Natural killer cell (primary cell): Measurements from ENCODE around the gene ATP6V0E2. TPM values are rescaled to one million over a fixed set of nuclear protein-coding genes. Genes with fewer than 3 reads are reported as not detected.

Experiments used
- ATAC-seq, 3 donors: fragments of 150-1000 bp in 2 of 3; fragments of 200-7000 bp in 1 of 3; cut with Tn5 transposase; 1 replicate in 1 of 3; 2 replicates in 2 of 3; pipeline ENCODE4 v1.10.0; 2021; ENCODE audit warnings: mild to moderate bottlenecking in 2 of 3, moderate library complexity in 2 of 3
- DNase-seq, 2 donors: peaks; one replicate each; pipeline versions ENCODE4 v3.0.0 to v3.0.0-alpha.2; 2013 to 2021; ENCODE audit warnings: mixed read lengths in 1 of 2
- H3K27ac ChIP-seq: one replicate; pipeline ENCODE4 v1.5.1; 2013; ENCODE audit warnings: mild to moderate bottlenecking, low read length
- H3K27me3 ChIP-seq: one replicate; pipeline ENCODE4 v1.6.1; 2013; ENCODE audit warnings: low read length; ENCODE audit not compliant: control insufficient read depth, insufficient read depth
- H3K36me3 ChIP-seq: one replicate; pipeline ENCODE4 v1.6.1; 2013; ENCODE audit warnings: low read length; ENCODE audit not compliant: control insufficient read depth, insufficient read depth
- H3K4me1 ChIP-seq: one replicate; pipeline ENCODE4 v1.6.1; 2013; ENCODE audit warnings: low read length; ENCODE audit not compliant: control insufficient read depth, insufficient read depth
- H3K4me3 ChIP-seq: one replicate; pipeline ENCODE4 v1.5.1; 2013; ENCODE audit warnings: low read length
- H3K9me3 ChIP-seq: one replicate; pipeline ENCODE4 v1.6.1; 2013; ENCODE audit warnings: low read length; ENCODE audit not compliant: control insufficient read depth, insufficient read depth
- H3K27ac Mint-ChIP-seq, 2 donors: one replicate each; pipeline ENCODE4 v1.8.0; 2022; ENCODE audit warnings: mild to moderate bottlenecking in 2 of 2, mixed read lengths in 2 of 2, moderate library complexity in 1 of 2
- H3K27me3 Mint-ChIP-seq, 2 donors: one replicate each; pipeline ENCODE4 v1.8.0; 2022; ENCODE audit warnings: low read depth in 2 of 2, mixed read lengths in 2 of 2
- H3K36me3 Mint-ChIP-seq: one replicate; pipeline ENCODE4 v1.8.0; 2022; ENCODE audit warnings: mixed read lengths
- H3K4me1 Mint-ChIP-seq, 2 donors: one replicate each; pipeline ENCODE4 v1.8.0; 2022; ENCODE audit warnings: mixed read lengths in 2 of 2
- H3K4me3 Mint-ChIP-seq: one replicate; pipeline ENCODE4 v1.8.0; 2022; ENCODE audit warnings: mild to moderate bottlenecking, moderate library complexity, mixed read lengths
- H3K9me3 Mint-ChIP-seq, 2 donors: one replicate each; pipeline ENCODE4 v1.8.0; 2022; ENCODE audit warnings: mixed read lengths in 2 of 2
- CTCF ChIP-seq: fragments of 200-600 bp; IDR thresholded peaks from one replicate; pipeline ENCODE4 v1.8.0; 2022; ENCODE audit warnings: antibody characterized with exemption
- WGBS: methylation state at CpG from one replicate; pipeline ENCODE4 v1.1.7; 2013; ENCODE audit warnings: missing lambda C conversion rate; ENCODE audit not compliant: insufficient coverage; 5-methylcytosine and 5-hydroxymethylcytosine counted together
- intact Hi-C: fragments of 100-400 bp; cut with micrococcal nuclease; formaldehyde crosslinking; loops from one replicate; pipeline ENCODE4 v1.14.2; 2022
- total RNA-seq, 4 donors: library from RNA; stranded (reverse); fragments of 120-200 nt in 1 of 4; gene quantifications; one replicate each; pipeline versions ENCODE4 v1.2.3 to v1.2.4, GENCODE V29; 2013 to 2022

The ATP6V0E2 gene
- total RNA-seq, 3 donors from 2014 or later (not counting 1 experiment from before 2014, with no cell fraction given): 23.2 to 39.4 (median 34.9) TPM

- no peaks in the 10 kb centered on the region for H3K9me3 ChIP-seq
- no peak overlapping the region for H3K27ac ChIP-seq
- peaks cover 53 to 63% of the 10 kb centered on the region in 2 donors for H3K4me1 Mint-ChIP-seq
- ATAC-seq (no peak), DNase-seq (peak in 1 of 2 donors; percentile 56)
- peak overlapping the region; percentile 28 for H3K4me3 Mint-ChIP-seq
- H3K27me3 ChIP-seq: no peaks in the 10 kb centered on the region
- peaks cover 77% of the 10 kb centered on the region for H3K4me1 ChIP-seq
- no peak for TF ChIP-seq CTCF
- no peaks in the 10 kb centered on the region for H3K27me3 Mint-ChIP-seq
- intact Hi-C loops: loop anchor here (5.0 kb wide), 1 partner anchor 34 kb away; the partner anchor contains the start of gene ZNF862
- peak overlapping the region in 1 of 2 donors; percentile 70 for H3K27ac Mint-ChIP-seq
- no peaks in the 10 kb centered on the region for H3K36me3 Mint-ChIP-seq
- no peaks in the 10 kb centered on the region for H3K36me3 ChIP-seq
- WGBS: 69% methylated on average over 12 of the region's 12 CpGs
- no peaks in the 10 kb centered on the region for H3K9me3 Mint-ChIP-seq
- H3K4me3 ChIP-seq: no peak overlapping the region
Measured at GRCh38 chr7:149870701-149871483, 2.9 kb upstream of the ATP6V0E2 start.

DNA sequence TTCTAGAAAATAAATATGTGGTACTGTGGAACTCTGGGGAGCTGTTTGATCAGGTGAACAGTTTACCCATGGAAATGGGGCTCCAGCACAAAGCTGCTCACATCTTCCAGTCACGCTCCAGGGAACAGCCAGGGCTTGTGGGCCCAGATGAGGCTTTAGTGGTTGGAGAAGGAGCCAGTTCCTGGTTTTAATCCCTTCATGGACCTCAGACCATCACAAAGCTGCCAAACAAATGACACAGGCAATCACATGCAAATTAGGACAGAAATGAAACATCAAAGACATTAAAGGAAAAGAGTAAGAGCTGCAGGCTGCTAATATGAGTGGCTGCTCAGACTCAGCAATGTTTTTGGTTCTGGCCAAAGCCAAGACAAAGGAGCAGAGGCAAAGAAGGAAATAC lies 2.2 kb upstream of the ATP6V0E2 start:
- no peaks in the 10 kb centered on the region for H3K36me3 ChIP-seq
- H3K4me3 Mint-ChIP-seq: peak overlapping the region; percentile 45
- peaks cover 70% of the 10 kb centered on the region for H3K4me1 ChIP-seq
- no peaks in the 10 kb centered on the region for H3K36me3 Mint-ChIP-seq
- no peaks in the 10 kb centered on the region for H3K27me3 Mint-ChIP-seq
- H3K4me1 Mint-ChIP-seq: peaks cover 50 to 59% of the 10 kb centered on the region in 2 donors
- no peak overlapping the region for H3K27ac Mint-ChIP-seq
- no peaks in the 10 kb centered on the region for H3K9me3 ChIP-seq
- H3K9me3 Mint-ChIP-seq: no peaks in the 10 kb centered on the region
- DNase-seq (peak in 1 of 2 donors; percentile 40), ATAC-seq (no peak)
- H3K4me3 ChIP-seq: no peak overlapping the region
- intact Hi-C loops: loop anchor here (5.0 kb wide), 1 partner anchor 34 kb away; the partner anchor contains the start of gene ZNF862
- H3K27me3 ChIP-seq: no peaks in the 10 kb centered on the region
- no peak for TF ChIP-seq CTCF
- no peak overlapping the region for H3K27ac ChIP-seq
- WGBS: 93% methylated on average over 1 of the region's 1 CpG

- peaks cover 62% of the 10 kb centered on the region for H3K4me1 ChIP-seq
- peaks cover 50 to 59% of the 10 kb centered on the region in 2 donors for H3K4me1 Mint-ChIP-seq
- H3K4me3 Mint-ChIP-seq: peak overlapping the region; percentile 92
- no peak for ATAC-seq
- H3K9me3 ChIP-seq: no peaks in the 10 kb centered on the region
- peak overlapping the region; percentile 18 to 82 for H3K27ac Mint-ChIP-seq
- no peaks in the 10 kb centered on the region for H3K27me3 ChIP-seq
- H3K4me3 ChIP-seq: peak overlapping the region; percentile 48
- H3K9me3 Mint-ChIP-seq: no peaks in the 10 kb centered on the region
- no peaks in the 10 kb centered on the region for H3K27me3 Mint-ChIP-seq
- H3K36me3 Mint-ChIP-seq: no peaks in the 10 kb centered on the region
- no peaks in the 10 kb centered on the region for H3K36me3 ChIP-seq
- no peak overlapping the region for H3K27ac ChIP-seq
- WGBS: 40% methylated on average over 12 of the region's 13 CpGs
- intact Hi-C loops: loop anchor here (5.0 kb wide), 1 partner anchor 35 kb away; the partner anchor contains the start of gene ZNF862
- DNase-seq: peak in 1 of 2 donors; percentile 48
- TF ChIP-seq CTCF: no peak
Measured at GRCh38 chr7:149872419-149873073, 1.2 kb upstream of the ATP6V0E2 start.
